Fibroblast of mammary gland (primary cell): ENCODE results near the gene AFAP1L1.

Source experiments
- DNase-seq: peaks from one replicate; pipeline ENCODE4 v3.0.0-alpha.2; 2010; ENCODE audit warnings: low read depth
- H3K4me3 ChIP-seq: 2 replicates; pipeline ENCODE4 v1.5.1; 2011; ENCODE audit warnings: low read depth, mild to moderate bottlenecking, low read length, moderate library complexity; ENCODE audit not compliant: control insufficient read depth
- TF ChIP-seq, protein P1 (sequence below): conservative IDR thresholded peaks from 2 replicates; pipeline ENCODE4 v1.5.1; 2011; ENCODE audit warnings: low read depth, low read length, inconsistent platforms; ENCODE audit not compliant: control insufficient read depth, insufficient read depth

The AFAP1L1 gene

DNA sequence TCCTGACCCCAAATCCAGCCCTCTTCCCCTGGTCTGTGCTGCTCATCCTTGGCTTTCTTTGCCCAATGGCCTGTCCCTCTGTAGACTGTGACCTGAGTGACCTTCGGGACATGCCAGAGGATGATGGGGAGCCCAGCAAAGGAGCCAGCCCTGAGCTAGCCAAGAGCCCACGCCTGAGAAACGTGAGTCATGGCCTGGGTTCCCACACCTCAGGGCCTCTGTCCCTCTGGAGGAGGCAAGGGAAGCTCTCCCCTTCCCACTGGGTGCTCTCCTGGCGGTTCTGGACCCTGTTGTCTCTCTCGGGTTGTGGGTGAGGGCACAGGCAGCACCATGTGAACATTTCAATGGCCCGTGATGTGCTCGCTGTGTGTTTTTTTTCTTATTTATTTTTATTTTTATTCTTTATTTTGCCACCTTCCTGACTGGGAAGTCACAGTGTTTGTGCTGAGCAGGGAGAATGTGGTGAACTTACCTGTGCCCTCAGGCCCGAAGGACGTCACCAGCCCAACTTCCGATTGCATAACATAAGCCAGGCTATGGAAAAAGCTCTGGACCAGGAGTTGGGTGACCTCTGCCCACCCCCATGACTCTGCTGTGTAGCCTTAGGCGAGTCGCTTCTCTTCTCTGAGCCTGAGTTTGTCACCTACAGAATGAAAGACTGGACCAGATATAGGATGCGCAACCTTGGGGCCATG lies 29.5 kb downstream of the AFAP1L1 start:
- TF ChIP-seq, protein P1, sequence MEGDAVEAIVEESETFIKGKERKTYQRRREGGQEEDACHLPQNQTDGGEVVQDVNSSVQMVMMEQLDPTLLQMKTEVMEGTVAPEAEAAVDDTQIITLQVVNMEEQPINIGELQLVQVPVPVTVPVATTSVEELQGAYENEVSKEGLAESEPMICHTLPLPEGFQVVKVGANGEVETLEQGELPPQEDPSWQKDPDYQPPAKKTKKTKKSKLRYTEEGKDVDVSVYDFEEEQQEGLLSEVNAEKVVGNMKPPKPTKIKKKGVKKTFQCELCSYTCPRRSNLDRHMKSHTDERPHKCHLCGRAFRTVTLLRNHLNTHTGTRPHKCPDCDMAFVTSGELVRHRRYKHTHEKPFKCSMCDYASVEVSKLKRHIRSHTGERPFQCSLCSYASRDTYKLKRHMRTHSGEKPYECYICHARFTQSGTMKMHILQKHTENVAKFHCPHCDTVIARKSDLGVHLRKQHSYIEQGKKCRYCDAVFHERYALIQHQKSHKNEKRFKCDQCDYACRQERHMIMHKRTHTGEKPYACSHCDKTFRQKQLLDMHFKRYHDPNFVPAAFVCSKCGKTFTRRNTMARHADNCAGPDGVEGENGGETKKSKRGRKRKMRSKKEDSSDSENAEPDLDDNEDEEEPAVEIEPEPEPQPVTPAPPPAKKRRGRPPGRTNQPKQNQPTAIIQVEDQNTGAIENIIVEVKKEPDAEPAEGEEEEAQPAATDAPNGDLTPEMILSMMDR: no peak
- no peak overlapping the region for H3K4me3 ChIP-seq
- no peak for DNase-seq

DNA sequence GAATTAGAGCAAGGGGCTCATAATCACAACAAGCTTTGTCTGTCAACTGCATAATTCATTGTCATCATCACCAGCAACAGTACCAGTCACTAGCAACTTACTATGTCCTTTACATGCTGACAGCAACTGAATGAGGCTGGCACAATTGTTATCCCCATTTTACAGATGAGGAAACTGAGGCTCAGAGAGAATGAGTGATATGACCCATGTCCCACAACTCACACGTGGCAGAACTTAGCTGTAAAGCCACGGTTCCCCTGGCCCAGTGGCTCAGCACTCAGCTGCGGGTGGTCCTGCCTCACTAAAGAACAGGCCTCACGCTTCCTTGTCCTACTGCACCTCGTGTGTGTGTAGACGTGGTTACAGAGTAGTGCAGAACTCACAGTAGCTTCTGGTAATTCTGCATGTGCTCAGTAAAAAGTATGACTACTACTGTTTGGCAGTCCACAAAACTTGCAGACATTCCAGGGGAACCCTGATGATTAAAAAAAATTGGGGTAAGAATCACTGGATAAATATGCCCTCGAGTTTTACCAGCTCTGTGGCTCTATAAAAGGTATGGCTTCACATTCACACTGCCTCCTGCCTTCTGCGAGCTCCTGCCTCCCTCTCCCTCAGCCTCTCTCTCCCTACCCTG lies 30.2 kb downstream of the AFAP1L1 start:
- peak; percentile 23 for DNase-seq
- no peak overlapping the region for H3K4me3 ChIP-seq
- TF ChIP-seq, protein P1: no peak

DNA sequence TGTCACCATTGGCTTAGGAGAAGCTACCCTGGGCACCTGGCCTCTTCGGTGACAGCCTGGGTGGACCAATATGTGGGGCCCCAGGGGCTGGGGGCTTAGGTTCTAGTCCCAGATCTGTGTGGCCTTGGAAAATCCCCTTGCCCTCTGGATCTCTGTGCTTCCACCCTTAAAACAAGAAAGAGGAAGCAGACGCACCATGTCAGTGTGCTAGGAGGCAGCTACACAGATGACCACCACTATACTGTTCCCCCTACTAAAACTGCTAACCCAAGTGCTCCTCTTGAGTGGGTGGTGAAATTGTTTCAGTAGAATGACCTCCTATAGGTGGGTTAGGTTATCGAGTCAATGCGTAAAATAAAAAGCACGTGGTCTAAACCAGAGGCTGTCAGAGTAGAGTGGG lies 31.0 kb downstream of the AFAP1L1 start:
- TF ChIP-seq, protein P1: no peak
- no peak for DNase-seq
- H3K4me3 ChIP-seq: no peak overlapping the region

DNA sequence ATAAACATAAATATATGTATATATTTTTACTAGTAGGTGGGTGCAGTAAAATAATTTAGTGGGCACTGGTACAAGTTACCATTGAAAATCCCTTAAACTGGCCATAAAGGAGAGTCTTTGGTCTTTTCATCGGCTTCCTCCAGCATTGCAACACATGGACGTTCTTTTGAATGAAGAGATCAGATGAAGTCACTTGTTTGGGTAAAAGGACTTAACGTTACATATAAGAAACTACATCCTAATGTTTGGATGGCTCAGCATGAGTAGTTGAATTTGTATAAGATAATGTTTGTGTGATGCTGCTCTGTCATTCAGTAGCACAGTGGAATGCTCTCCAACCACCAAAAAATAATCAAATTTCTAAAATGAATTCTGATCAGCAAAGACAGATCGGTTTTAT lies 31.6 kb downstream of the AFAP1L1 start:
- no peak overlapping the region for H3K4me3 ChIP-seq
- TF ChIP-seq, protein P1: no peak
- no peak for DNase-seq

DNA sequence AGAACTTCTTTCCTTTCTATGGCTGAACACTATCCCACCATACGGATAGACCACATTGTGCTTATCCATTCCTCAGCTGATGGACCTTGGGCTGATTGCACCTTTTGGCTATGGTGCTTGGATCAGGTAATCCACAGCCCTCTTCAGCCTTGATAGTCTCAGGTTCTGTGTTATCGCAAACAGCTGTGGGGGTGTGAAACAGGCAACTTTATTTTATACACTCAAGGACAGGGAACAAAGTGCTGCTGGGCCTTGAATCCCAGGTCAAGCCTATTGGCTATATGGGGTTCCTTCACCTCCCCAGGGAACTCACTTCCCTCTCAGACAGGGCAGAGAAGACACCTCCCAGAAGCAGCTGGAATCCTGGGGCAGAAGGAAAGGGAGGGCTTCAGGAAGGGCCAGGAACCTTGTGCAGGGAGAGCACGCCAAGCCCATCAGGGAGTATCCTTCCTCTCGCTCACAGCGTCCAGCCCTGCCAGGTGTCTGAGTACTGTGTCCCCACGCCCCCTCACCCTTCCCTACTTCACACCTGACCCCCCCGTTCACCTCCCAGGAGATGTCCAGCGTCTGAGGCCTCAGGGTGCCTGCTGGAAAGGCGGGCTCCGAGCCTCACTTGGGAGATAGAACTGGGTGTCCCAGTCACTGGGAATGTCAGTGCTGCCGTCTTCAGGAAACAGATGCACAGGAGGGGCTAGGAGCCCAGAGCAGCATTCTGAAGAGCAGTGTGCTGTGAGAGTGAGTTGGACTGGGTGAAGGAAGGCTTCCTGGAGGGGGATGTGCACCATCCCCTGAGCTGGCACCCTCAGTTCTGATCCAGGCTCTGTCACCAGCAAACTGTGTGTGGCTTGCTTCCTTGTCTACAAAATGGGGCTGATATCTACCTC lies 32.8 kb downstream of the AFAP1L1 start:
- no peak for DNase-seq
- TF ChIP-seq, protein P1: no peak
- no peak overlapping the region for H3K4me3 ChIP-seq

DNA sequence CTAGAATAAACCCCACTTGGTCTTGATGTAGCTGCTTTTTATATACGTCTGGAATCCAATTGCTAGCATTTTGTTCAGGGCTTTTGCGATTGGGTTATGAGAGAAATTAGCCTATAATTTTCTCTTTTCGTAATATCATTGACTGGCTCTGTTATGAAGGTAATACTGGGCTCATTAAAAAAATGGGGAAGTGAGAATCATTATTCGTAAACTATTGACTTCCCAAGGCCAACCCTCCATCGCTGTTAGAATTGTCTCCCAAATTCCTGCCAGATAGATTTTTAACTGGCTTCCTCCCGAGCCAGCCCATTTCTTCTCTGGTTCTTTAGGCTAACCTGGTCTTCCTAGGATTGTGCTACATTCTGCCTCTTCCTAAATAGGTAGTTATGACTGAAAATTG lies 37.7 kb downstream of the AFAP1L1 start:
- no peak overlapping the region for H3K4me3 ChIP-seq
- TF ChIP-seq, protein P1: no peak
- DNase-seq: no peak
